Activated CD4-positive, alpha-beta memory T cell treated with anti-CD3 and anti-CD28 coated beads for 36 hours (primary cell): ENCODE data around the gene LARP1. TPM values are rescaled to one million over a fixed set of nuclear protein-coding genes. Genes with fewer than 3 reads are reported as not detected.

Experiments
- microRNA-seq: library from miRNA; unstranded; fragments of <30 nt; microRNA quantifications from one replicate; pipeline ENCODE4 v1.2.0, GENCODE V29; 2022; ENCODE audit warnings: borderline number of aligned reads, borderline microRNAs expressed, borderline replicate concordance
- total RNA-seq, 2 experiments: library from RNA; stranded (reverse); gene quantifications; one replicate each; pipeline ENCODE4 v1.2.3, GENCODE V29; 2021

LARP1 gene
- total RNA-seq, 2 experiments from 2014 or later = 186 to 201 TPM

Small RNAs within 50 kb of the gene (microRNA-seq; reads per million reads assigned to microRNA genes)
- gene MIR378H = not detected

Other genes with a start within 250 kb of the LARP1 start
- not detected for gene FAXDC2, start 95.2 kb downstream of the LARP1 start, total RNA-seq
- gene CNOT8, start 103.2 kb downstream of the LARP1 start, total RNA-seq = 10 to 100 TPM; 66.5 to 66.9 TPM
- 10 to 100 TPM; 25.5 to 27.4 TPM for gene GEMIN5, start 182.8 kb downstream of the LARP1 start, total RNA-seq
- gene MRPL22, start 185.7 kb downstream of the LARP1 start, total RNA-seq = 10 to 100 TPM; 80.8 to 82.2 TPM